Fibroblast of lung (primary cell): Measurements from ENCODE around the gene PPP1R14B.

Experiments
- EZH2 ChIP-seq: IDR thresholded peaks from 2 replicates; pipeline ENCODE4 v1.5.1; 2012; ENCODE audit warnings: low read length, control low read depth, mild to moderate bottlenecking; ENCODE audit errors: missing control alignments
- TF ChIP-seq, protein P1 (sequence below), 2 donors: IDR thresholded peaks in 1 of 2; conservative IDR thresholded peaks in 1 of 2; 1 replicate in 1 of 2; 2 replicates in 1 of 2; pipeline ENCODE4 v1.5.1; 2011 to 2012; ENCODE audit warnings: low read length in 2 of 2, control low read depth in 1 of 2, inconsistent platforms in 1 of 2, low read depth in 1 of 2, mild to moderate bottlenecking in 1 of 2

DNA sequence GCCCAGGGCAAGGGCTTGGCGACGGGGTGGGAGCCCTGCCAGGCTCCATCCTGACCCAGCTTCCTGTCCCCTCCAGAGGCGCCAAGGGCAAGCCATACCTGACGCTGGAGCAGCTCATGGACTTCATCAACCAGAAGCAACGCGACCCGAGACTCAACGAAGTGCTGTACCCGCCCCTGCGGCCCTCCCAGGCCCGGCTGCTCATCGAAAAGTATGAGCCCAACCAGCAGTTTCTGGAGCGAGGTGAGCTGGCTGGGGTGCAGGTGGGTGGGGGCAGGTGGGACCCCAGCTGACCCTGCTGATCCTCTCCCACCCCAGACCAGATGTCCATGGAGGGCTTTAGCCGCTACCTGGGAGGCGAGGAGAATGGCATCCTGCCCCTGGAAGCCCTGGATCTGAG, 9.6 kb upstream of the PPP1R14B start:
- TF ChIP-seq, protein P1, sequence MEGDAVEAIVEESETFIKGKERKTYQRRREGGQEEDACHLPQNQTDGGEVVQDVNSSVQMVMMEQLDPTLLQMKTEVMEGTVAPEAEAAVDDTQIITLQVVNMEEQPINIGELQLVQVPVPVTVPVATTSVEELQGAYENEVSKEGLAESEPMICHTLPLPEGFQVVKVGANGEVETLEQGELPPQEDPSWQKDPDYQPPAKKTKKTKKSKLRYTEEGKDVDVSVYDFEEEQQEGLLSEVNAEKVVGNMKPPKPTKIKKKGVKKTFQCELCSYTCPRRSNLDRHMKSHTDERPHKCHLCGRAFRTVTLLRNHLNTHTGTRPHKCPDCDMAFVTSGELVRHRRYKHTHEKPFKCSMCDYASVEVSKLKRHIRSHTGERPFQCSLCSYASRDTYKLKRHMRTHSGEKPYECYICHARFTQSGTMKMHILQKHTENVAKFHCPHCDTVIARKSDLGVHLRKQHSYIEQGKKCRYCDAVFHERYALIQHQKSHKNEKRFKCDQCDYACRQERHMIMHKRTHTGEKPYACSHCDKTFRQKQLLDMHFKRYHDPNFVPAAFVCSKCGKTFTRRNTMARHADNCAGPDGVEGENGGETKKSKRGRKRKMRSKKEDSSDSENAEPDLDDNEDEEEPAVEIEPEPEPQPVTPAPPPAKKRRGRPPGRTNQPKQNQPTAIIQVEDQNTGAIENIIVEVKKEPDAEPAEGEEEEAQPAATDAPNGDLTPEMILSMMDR (conservative IDR thresholded peaks at IDR 0.05 in 1 of 2, IDR thresholded peaks at IDR 0.05 in 1 of 2; ENCODE audit: low read depth in 1 of 2, low read length in 2 of 2) = no peak
- TF ChIP-seq EZH2 = no peak
